Adrenal gland (tissue), 12 donors: Measurements from ENCODE around the gene FOXP3. TPM values are rescaled to one million over a fixed set of nuclear protein-coding genes. Genes with fewer than 3 reads are reported as not detected.

Experiments
- DNase-seq, 7 donors: peaks; one replicate each; pipeline ENCODE4 v3.0.0-alpha.2; 2019 to 2020
- H3K27ac ChIP-seq, 5 donors: fragments of 200-600 bp; sonication (generic) in 4 of 5; 1 replicate in 3 of 5; 2 replicates in 2 of 5; pipeline versions ENCODE4 v1.5.1 to v1.8.0; 2016 to 2020; ENCODE audit warnings: mild to moderate bottlenecking in 1 of 5
- H3K27me3 ChIP-seq: fragments of 200-600 bp; 2 replicates; pipeline ENCODE4 v1.8.0; 2021
- H3K36me3 ChIP-seq, 2 donors: fragments of 200-600 bp; replicated peaks in 1 of 2; 1 replicate in 1 of 2; 2 replicates in 1 of 2; pipeline versions ENCODE4 v1.5.1 to v1.8.0; 2018 to 2022
- H3K4me1 ChIP-seq, 2 donors: fragments of 200-600 bp; replicated peaks in 1 of 2; 1 replicate in 1 of 2; 2 replicates in 1 of 2; pipeline versions ENCODE4 v1.5.1 to v1.8.0; 2018 to 2021
- H3K4me3 ChIP-seq, 4 donors: fragments of 200-600 bp; sonication (generic) in 3 of 4; one replicate each; pipeline ENCODE4 v1.5.1; 2016 to 2018
- H3K9me3 ChIP-seq, 3 donors: fragments of 200-600 bp; sonication (generic) in 1 of 3; replicated peaks in 1 of 3; 1 replicate in 2 of 3; 2 replicates in 1 of 3; pipeline versions ENCODE4 v1.5.1 to v1.8.0; 2016 to 2021
- POLR2A ChIP-seq, 2 donors: fragments of 450-650 bp; IDR thresholded peaks; one replicate each; pipeline ENCODE4 v1.6.1; 2017; ENCODE audit warnings: antibody characterized with exemption in 2 of 2, mild to moderate bottlenecking in 2 of 2, moderate library complexity in 1 of 2
- WGBS, 4 donors: extraction: QIAGEN DNeasy Blood & Tissue Kit in 2 of 4; methylation state at CpG; one replicate each; pipeline versions ENCODE4 v1.1.5 to v1.1.7; 2013 to 2017; 5-methylcytosine and 5-hydroxymethylcytosine counted together
- intact Hi-C, 2 donors: fragments of 100-400 bp; cut with DNase I; formaldehyde crosslinking; loops; one replicate each; pipeline versions ENCODE4 v1.14.1 to v1.15.0; 2022 to 2023
- polyA plus RNA-seq, 3 donors: library from polyadenylated mRNA; stranded (reverse); fragments of 200-250 nt in 2 of 3; fragments of 350-450 nt in 1 of 3; fragmentation: Illumina TruSeq in 1 of 3; extraction: RNeasy Lipid Tissue Mini Kit (QIAGEN cat#74804) in 1 of 3; gene quantifications; one replicate each; pipeline ENCODE4 v1.2.3, GENCODE V29; 2013 to 2014
- total RNA-seq, 9 donors: library from RNA; depleted of rRNA in 4 of 9; stranded (reverse); fragments of >200 nt in 4 of 9; fragments of 120-200 nt in 1 of 9; fragmentation: NEBNext Ultra II Directional in 1 of 9; extraction: Animal tissue kit (Norgen Biotek cat#: 25700) in 1 of 9; gene quantifications; one replicate each; pipeline versions ENCODE4 v1.1.0 to v1.2.4, GENCODE V29; 2013 to 2023
- TF ChIP-seq, protein P1 (sequence below), 6 experiments: fragments of 450-650 bp in 4 of 6; fragments of 200-600 bp in 2 of 6; sonication (generic) in 1 of 6; IDR thresholded peaks; 1 replicate in 5 of 6; 2 replicates in 1 of 6; pipeline versions ENCODE4 v1.5.1 to v1.8.0; 2016 to 2021; ENCODE audit warnings: antibody characterized with exemption in 6 of 6, mild to moderate bottlenecking in 2 of 6, moderate library complexity in 1 of 6
- donor health status: healthy with polysubstance abuse.
- donor health status: Bipolar disorder and iron deficiency.
- donor health status: DM: yes; HTN: yes; CAD: no.
- donor health status: DM: no; HTN: no; CAD: no.
- donor health status: DM: no; HTN: no; CAD: no.
- donor health status: DM: yes; HTN: yes; CAD: no.

FOXP3 gene
- total and polyA plus RNA-seq, 12 donors, result 0.14 to 0.53 (median 0.26) TPM; not detected in 4

DNA sequence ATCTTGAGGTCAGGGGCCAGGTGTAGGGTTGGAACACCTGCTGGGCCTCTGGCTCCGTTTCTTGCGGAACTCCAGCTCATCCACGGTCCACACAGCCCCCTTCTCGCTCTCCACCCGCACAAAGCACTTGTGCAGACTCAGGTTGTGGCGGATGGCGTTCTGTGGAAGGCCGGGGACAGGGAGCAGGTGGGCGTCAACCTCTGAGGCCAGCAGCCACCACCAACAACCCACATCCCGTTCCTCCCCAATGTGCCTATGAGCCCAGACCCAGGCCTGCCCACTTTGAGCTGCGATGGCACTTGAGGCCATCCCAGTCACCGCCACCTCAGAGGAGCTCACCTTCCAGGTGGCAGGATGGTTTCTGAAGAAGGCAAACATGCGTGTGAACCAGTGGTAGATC lies 13.2 kb downstream of the FOXP3 start:
- Histone ChIP-seq H3K27ac (no peak overlapping the region), H3K9me3 (no peaks in the 10 kb centered on the region), H3K27me3 (no peaks in the 10 kb centered on the region), H3K4me1 (no peaks in the 10 kb centered on the region), H3K36me3 (peaks cover 0 to 6% of the 10 kb centered on the region in 2 donors), H3K4me3 (no peak overlapping the region)
- TF ChIP-seq, protein P1, sequence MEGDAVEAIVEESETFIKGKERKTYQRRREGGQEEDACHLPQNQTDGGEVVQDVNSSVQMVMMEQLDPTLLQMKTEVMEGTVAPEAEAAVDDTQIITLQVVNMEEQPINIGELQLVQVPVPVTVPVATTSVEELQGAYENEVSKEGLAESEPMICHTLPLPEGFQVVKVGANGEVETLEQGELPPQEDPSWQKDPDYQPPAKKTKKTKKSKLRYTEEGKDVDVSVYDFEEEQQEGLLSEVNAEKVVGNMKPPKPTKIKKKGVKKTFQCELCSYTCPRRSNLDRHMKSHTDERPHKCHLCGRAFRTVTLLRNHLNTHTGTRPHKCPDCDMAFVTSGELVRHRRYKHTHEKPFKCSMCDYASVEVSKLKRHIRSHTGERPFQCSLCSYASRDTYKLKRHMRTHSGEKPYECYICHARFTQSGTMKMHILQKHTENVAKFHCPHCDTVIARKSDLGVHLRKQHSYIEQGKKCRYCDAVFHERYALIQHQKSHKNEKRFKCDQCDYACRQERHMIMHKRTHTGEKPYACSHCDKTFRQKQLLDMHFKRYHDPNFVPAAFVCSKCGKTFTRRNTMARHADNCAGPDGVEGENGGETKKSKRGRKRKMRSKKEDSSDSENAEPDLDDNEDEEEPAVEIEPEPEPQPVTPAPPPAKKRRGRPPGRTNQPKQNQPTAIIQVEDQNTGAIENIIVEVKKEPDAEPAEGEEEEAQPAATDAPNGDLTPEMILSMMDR (IDR thresholded peaks at IDR 0.05), result no peak
- TF ChIP-seq POLR2A (IDR thresholded peaks at IDR 0.05), result no peak
- no peak for DNase-seq
- intact Hi-C loops, result no loop called here
- WGBS, 4 donors, result 90 to 94% (median 92%) methylated on average over 3 to 13 of the region's 13 CpGs

DNA sequence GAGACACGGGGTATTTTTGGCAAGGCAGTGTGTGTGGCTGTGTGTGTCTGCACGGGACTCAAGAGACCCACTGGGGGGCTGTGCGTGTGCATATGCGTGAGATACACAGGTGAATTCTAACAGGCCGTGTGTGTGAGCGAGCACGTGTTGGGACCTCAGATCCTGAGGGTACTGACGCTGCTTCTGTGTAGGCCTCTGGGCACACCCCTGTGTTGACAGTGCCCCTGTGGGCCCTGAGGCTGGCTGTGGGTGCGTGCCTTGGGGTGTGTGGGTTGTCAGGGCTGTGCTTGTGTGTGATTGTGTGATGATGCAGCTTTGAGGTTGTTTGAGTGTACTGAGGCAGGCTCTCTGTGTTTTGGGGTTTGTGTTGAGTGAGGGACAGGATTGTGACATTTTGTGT lies 13.9 kb downstream of the FOXP3 start:
- peaks cover 0 to 6% of the 10 kb centered on the region in 2 donors for H3K36me3 ChIP-seq
- no peak for TF ChIP-seq POLR2A (IDR thresholded peaks at IDR 0.05)
- TF ChIP-seq, protein P1 (IDR thresholded peaks at IDR 0.05), result no peak
- WGBS, 4 donors, result 86 to 94% (median 89%) methylated on average over 9 of the region's 9 CpGs; no CpG with 5 or more reads in 1 of the 4 donors

DNA sequence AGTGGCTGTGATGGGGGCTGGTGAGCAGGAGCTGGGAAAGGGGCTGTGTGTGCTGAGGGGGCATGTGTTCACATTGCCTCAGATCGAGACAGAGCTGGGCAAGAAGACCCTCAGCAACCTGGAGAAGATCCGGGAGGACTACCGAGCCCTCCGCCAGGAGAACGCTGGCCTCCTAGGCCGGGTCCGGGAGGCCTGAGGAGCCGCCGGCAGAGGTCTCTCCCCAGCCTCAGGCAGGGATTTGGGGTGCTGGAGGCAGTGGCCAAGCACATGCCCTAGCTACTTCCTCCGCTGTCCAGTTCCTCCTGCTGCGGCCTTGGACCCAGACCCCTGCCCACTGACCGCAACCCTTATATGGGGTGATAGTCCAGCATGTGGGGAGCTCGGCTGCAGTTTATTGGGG lies 14.4 kb downstream of the FOXP3 start:
- no peak overlapping the region for H3K4me3 ChIP-seq
- no peak overlapping the region for H3K27ac ChIP-seq
- intact Hi-C loops, result no loop called here
- DNase-seq, result no peak
- no peaks in the 10 kb centered on the region for H3K27me3 ChIP-seq
- WGBS, 4 donors, result 87 to 98% (median 92%) methylated on average over 3 to 13 of the region's 13 CpGs
- TF ChIP-seq POLR2A (IDR thresholded peaks at IDR 0.05), result no peak
- TF ChIP-seq, protein P1 (IDR thresholded peaks at IDR 0.05), result no peak
- H3K36me3 ChIP-seq, result peaks cover 0 to 6% of the 10 kb centered on the region in 2 donors
- no peaks in the 10 kb centered on the region for H3K9me3 ChIP-seq
- no peaks in the 10 kb centered on the region for H3K4me1 ChIP-seq

More for the DNA sequence above, 13.9 kb downstream of the FOXP3 start:
- Histone ChIP-seq H3K27me3 (no peaks in the 10 kb centered on the region), H3K27ac (no peak overlapping the region), H3K4me1 (no peaks in the 10 kb centered on the region), H3K9me3 (no peaks in the 10 kb centered on the region), H3K4me3 (no peak overlapping the region)
- no peak for DNase-seq
- intact Hi-C loops, result no loop called here

DNA sequence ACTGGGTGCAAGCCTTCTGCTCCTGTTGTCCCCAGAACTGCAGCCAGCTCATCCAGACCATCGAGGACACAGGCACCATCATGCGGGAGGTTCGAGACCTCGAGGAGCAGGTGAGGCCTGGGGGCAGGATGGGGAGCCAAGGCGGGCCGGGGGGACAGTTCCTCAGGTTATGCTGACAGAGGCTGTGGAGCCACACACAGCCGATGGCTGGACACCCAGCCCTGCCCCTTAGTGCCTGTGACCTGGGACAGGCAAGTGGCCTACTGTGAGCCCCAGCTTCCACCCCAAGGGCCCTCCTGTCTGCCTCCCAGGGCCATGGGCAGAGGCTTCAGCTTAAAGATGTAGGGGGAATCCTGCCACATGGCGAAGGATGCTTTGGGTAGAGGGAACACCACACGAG lies 14.9 kb downstream of the FOXP3 start:
- Histone ChIP-seq H3K27ac (no peak overlapping the region), H3K9me3 (no peaks in the 10 kb centered on the region), H3K36me3 (peaks cover 0 to 6% of the 10 kb centered on the region in 2 donors), H3K4me1 (no peaks in the 10 kb centered on the region), H3K4me3 (no peak overlapping the region), H3K27me3 (no peaks in the 10 kb centered on the region)
- 87 to 94% (median 89%) methylated on average over 3 to 9 of the region's 9 CpGs for WGBS, 4 donors
- intact Hi-C loops, result no loop called here
- TF ChIP-seq, protein P1 (IDR thresholded peaks at IDR 0.05), result no peak
- TF ChIP-seq POLR2A (IDR thresholded peaks at IDR 0.05), result no peak
- no peak for DNase-seq
